Epidermal melanocyte (primary cell): ENCODE results near the gene GPR180.

Source experiments
- DNase-seq: peaks from one replicate; pipeline ENCODE4 v3.0.0; 2011; ENCODE audit warnings: low spot score; ENCODE audit not compliant: insufficient read length

GPR180 gene

GRCh38 chr13:94601446-94602431 is at the start of gene GPR180:
GPR180 (plus strand) TSS chr13:94601857; CDS start chr13:94601928, 71 bp downstream.
- peak; percentile 96 for DNase-seq

GRCh38 chr13:94552095-94552494 is 49.6 kb upstream of the GPR180 start:
- no peak for DNase-seq

- DNase-seq, result no peak
Observed at GRCh38 chr13:94553766-94554165, 47.9 kb upstream of the GPR180 start.

- DNase-seq, result peak; percentile 26
Observed at GRCh38 chr13:94556041-94556440, 45.6 kb upstream of the GPR180 start.

- no peak for DNase-seq
Observed at GRCh38 chr13:94556621-94557020, 45.0 kb upstream of the GPR180 start.

- no peak for DNase-seq
Observed at GRCh38 chr13:94557684-94558235, 43.9 kb upstream of the GPR180 start.

- no peak for DNase-seq
Observed at GRCh38 chr13:94558716-94559115, 42.9 kb upstream of the GPR180 start.

- DNase-seq, result no peak
Observed at GRCh38 chr13:94559222-94559795, 42.3 kb upstream of the GPR180 start.

- DNase-seq, result no peak
Observed at GRCh38 chr13:94560116-94560515, 41.5 kb upstream of the GPR180 start.

GRCh38 chr13:94561126-94561525 is 40.5 kb upstream of the GPR180 start:
- no peak for DNase-seq

- no peak for DNase-seq
Observed at GRCh38 chr13:94567581-94567980, 34.1 kb upstream of the GPR180 start.

GRCh38 chr13:94568443-94568842 is 33.2 kb upstream of the GPR180 start:
- no peak for DNase-seq

- no peak for DNase-seq
Observed at GRCh38 chr13:94569615-94570014, 32.0 kb upstream of the GPR180 start.

GRCh38 chr13:94579063-94579462 is 22.6 kb upstream of the GPR180 start:
- DNase-seq, result no peak

- no peak for DNase-seq
Observed at GRCh38 chr13:94583926-94584325, 17.7 kb upstream of the GPR180 start.

GRCh38 chr13:94585543-94586101 is 16.0 kb upstream of the GPR180 start:
- no peak for DNase-seq

- DNase-seq, result no peak
Observed at GRCh38 chr13:94586371-94586770, 15.3 kb upstream of the GPR180 start.

GRCh38 chr13:94588541-94588940 is 13.1 kb upstream of the GPR180 start:
- DNase-seq, result no peak

- DNase-seq, result no peak
Observed at GRCh38 chr13:94590744-94591143, 10.9 kb upstream of the GPR180 start.

- DNase-seq, result no peak
Observed at GRCh38 chr13:94595001-94595949, 6.4 kb upstream of the GPR180 start.
